ENCODE results near the gene GPR139.

GRCh38 chr16:20020083-20020482, 53.6 kb downstream of the GPR139 start:
- TF ChIP-seq TARDBP (IDR thresholded peaks at IDR 0.05) (no peak), SP1 (IDR thresholded peaks at IDR 0.05) (no peak), ZNF384 (IDR thresholded peaks at IDR 0.05) (no peak), NFRKB (IDR thresholded peaks at IDR 0.05) (no peak)
